GM04503 (cell line): ENCODE data around the gene NPSR1.
"Not testable (repeated sequence)": the region's sequence is repeated elsewhere in the genome, so short reads cannot be mapped to it uniquely, and the experiment has no call there.

ENCODE experiments used
- DNase-seq: peaks from one replicate; pipeline ENCODE4 v3.0.0-alpha.2; 2012; ENCODE audit warnings: low read depth

NPSR1 gene, protein sequence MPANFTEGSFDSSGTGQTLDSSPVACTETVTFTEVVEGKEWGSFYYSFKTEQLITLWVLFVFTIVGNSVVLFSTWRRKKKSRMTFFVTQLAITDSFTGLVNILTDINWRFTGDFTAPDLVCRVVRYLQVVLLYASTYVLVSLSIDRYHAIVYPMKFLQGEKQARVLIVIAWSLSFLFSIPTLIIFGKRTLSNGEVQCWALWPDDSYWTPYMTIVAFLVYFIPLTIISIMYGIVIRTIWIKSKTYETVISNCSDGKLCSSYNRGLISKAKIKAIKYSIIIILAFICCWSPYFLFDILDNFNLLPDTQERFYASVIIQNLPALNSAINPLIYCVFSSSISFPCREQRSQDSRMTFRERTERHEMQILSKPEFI

GRCh38 chr7:34657632-34658268, at the start of gene NPSR1:
Gene NPSR1, plus strand, starts transcription at chr7:34658218. Its CDS starts 195 bp downstream, at chr7:34658413.
- DNase-seq, result no peak

DNA sequence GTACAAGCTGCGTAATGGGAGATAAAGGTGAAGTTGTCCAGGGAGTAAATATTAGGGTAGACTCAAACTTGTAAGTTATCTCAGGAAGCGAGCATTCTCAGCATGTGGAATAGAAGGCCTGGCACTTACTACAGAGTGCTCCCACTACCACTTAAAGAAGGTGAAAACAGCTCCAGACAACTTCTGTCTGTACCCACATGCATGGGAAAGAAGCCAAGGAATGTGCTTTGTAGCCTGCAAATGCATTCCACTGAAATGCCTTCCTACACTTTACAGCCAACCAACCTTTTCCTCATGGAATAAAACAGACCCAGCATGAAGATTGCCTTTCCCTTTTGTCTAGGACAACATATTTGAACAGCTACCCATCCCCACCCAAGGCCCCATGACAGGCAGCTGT, 45.4 kb upstream of the NPSR1 start:
- no peak for DNase-seq

- DNase-seq, result no peak
Observed at GRCh38 chr7:34620425-34620824, 37.6 kb upstream of the NPSR1 start.

DNA sequence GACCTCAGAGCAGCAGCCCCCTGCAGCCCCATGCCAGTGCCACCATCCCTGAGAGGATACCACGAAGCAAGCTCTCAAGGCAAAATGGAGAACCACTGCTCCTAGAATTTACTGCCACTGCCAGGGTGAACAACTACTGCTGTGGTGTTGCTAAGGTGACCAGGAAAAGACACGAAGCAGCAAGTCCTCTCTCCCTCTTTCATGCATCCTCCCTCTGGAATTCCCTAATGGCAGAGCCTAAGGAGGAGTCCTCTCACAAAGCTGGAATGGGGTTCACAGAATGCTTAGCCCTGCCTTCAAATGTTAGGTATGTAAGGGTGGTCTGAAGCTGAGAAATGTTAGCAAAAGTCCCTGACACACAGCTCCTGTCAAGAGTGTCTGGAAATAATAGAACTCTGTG, 35.8 kb upstream of the NPSR1 start:
- DNase-seq, result no peak

DNA sequence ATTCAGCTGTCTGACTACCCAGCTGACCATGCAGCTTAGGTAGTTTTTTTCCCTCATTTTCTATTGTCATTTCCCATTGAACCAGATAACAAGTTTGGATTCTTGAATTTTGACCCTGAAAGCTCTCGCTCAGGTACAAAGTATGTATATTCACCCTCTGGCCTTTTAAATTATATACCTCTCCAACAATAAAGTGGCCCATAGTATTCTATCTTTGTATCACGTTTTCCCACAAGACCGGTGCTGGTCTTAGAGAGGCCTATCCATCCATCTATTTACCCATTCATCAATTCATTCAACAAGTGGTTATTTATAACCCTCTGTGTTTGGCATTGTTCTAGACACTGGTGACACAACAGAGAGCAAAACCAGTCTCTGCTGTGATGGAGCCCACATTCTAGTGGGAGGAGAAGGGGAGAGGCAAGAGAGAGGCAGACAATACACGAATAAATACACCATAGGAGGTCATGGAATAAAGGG, 35.2 kb upstream of the NPSR1 start:
- no peak for DNase-seq

DNA sequence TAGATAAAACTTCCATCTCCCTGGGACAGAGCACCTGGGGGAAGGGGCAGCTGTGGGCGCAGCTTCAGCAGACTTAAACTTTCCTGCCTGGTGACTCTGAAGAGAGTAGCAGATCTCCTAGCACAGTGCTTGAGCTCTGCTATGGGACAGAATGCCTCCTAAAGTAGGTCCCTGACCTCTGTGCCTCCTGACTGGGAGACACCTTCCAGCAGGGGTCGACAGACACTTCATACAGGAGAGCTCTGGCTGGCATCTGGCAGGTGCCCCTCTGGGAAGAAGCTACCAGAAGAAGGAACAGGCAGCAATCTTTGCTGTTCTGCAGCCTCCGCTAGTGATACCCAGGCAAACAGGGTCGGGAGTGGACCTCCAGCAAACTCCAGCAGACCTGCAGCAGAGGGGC, 29.4 kb upstream of the NPSR1 start:
- not testable (repeated sequence) for DNase-seq

DNA sequence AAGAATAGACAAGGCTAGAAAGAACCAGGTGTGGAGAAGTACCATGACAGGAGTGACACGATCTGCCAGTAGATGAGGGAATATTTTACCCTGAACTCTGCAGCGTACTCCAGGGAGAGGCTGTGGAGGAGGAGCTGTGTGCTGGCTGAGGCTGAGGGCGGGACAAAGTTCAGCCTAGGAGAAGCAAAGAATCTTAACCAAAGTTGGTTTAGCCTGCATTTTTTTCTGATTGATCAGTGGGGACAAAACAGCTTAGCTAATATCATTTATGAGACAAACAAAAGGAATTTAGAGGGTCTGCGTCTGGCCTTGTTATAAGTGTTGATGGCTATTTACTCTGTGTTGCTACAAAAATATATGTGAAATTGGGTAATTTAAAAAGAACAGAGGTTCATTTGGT, 5.2 kb upstream of the NPSR1 start:
- no peak for DNase-seq

DNA sequence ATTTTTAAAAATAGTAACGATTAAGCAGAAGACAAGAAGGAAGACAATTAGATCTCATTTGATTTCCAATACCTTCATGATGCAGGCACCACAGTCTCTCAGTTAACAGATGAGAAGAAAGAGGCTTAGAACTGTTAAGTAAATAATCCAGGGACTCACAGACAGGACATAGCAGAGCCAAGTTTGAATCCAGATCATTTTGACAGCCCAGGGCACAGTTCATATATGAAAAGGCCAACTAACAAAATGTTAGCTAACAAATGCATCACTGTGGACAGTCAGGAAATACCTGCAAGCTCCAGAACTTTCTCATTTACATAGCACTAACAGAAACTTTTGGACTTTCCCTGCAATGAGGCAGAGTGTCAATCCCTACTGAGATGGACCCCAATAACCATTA, 4.2 kb upstream of the NPSR1 start:
- DNase-seq, result no peak

GRCh38 chr7:34655384-34655783, 2.6 kb upstream of the NPSR1 start:
- DNase-seq, result no peak

GRCh38 chr7:34656041-34656440, 2.0 kb upstream of the NPSR1 start:
- no peak for DNase-seq

DNA sequence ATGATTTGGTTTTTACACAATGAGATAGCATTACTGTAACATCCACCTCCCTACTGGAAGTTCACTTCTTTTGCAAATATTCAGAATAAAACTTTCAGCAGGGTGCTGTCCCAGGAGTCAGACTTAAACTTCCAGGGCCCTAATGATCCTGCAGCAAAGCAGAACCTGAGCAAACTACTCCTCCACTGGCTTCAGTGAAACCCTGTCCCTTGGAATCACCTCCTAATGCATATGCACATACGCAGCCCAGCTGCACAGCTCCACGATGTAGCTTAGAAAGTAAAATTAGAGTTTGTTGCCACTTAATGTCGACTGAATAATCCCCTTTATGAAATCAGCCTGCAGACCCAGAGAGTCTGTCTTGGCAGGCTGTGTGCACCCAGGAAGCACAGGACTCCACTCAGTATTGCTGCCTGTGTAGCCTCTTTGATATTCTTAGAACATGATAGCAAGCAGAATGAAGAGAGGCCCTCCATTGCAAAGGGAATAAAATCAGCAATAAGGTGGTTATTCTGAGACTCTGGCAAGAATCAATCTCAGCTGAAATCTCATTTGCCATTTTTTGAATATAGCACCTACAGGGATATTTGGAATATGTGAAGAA, 1.6 kb downstream of the NPSR1 start:
- no peak for DNase-seq

DNA sequence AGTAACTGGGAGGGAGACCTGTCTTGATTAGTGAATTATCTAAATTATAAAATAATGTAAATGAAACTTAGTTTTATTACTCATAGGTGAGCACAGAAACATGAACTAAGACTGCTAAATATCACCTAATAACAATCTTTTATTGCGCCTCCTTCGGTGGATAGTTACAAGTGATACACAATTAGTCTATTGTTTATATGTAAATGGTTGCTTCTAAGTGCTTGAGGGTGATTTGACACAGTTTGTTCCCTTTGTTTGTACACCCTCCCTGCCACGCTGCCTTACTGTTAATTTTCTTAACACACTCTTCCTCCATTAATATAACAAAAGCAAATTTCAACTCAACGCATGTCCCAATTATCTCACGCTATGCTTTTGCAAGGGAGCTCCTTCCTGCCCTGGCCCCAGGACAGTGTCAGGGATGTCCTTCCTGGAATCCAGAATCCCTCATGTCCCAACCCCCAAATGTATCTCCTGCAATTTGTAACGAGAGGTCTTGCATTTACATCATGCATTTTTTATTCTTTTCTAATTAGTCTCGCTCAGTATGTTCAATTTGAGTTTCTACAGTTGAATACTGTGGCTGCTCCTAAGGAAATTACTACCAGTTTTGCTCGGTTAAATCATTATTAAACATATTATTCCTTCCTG, 4.2 kb downstream of the NPSR1 start:
- no peak for DNase-seq

DNA sequence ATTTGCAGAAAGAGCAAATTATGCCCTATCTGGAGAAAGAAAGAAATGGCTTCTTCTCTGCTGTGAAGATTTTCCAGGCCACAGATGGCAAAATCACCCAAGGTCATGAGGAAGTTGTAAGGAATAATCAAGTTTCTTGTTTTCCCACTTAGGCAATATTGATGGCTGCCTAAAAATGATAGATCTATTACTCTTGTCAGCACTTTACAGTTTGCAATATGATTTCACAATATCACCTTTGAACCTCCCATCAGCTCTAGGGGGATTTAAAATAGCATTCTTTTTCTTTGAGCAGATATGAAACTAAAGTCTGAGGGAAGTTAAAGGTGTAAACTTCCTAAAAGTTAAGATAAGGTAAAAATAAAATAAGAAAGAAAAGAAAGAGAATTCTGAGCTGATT, 6.7 kb downstream of the NPSR1 start:
- no peak for DNase-seq

DNA sequence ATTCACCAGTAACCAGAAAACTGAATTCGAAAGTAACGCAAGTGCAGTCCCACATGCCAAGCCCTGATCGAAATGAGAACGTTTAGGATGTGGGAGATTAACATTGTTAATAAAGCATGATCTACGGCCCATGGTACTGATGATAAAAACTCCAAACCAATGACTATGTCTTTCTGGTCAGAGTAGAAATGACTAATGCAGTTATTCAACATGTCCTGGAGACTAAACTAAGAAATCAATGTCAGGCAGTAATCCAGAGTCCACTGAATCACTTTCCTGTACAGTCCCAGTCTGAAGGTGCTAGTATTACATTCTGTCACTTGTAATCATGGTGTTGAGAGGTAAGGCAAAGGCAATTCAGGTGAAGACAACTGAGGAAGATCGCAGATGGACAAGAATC, 14.4 kb downstream of the NPSR1 start:
- DNase-seq, result peak; percentile 5

DNA sequence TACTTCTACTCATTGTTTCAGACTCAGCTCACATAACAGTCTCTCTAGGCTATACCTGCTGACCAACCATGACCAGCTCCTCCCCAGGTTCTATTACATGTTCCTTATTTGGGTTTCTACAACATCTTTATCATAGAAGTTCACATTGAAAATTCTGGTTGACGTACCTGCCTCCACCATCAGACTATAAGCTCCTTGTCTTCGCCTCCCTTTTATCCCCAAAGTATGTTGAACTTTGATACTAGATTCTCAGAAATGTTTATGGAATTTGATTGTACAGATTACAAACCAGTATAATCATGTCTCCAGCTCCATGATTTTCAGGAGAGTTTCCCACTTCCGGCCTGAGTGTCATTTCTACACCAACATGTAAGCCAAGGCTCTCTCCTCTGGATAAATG, 15.0 kb downstream of the NPSR1 start:
- DNase-seq, result no peak

- no peak for DNase-seq
Observed at GRCh38 chr7:34675749-34676374, 17.8 kb downstream of the NPSR1 start.

GRCh38 chr7:34677491-34677890, 19.5 kb downstream of the NPSR1 start:
- DNase-seq, result no peak

DNA sequence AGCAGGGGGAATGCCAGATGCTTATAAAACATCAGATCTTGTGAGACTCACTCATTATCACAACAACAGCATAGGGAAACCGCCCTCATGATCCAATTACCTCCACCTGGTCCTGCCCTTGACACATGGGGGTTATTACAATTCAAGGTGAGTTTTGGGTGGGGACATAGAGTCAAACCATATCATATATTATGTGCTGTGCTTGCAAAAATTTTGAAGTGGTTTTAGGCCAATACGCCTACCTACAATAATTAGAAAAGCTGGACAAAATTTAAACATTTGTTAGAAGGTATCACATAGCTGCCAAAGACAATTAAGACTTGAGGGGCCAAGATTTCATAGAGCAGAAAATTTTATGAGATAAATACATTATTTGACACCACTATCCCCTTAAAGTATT, 29.5 kb downstream of the NPSR1 start:
- no peak for DNase-seq

DNA sequence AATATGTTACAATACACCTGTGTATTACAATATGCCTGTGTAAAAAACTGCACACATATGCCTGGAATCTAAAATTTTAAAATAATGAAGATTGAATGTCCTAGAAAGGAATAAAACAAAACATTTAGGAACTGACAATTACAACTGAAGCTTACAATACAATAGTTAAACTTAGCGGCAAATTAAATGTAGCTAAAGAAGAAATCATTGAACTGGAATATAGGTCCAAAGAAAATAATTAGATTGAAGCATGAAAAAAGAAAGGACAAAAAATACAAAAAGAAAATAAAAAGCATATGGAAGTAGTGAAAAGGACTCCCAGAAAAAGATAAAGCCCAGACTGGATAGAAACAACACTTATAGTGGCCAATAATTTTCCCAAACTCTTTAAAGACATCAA, 38.4 kb downstream of the NPSR1 start:
- no peak for DNase-seq

- no peak for DNase-seq
Observed at GRCh38 chr7:34709771-34710170, 51.8 kb downstream of the NPSR1 start.

- DNase-seq, result no peak
Observed at GRCh38 chr7:34718867-34719266, 60.8 kb downstream of the NPSR1 start.

DNA sequence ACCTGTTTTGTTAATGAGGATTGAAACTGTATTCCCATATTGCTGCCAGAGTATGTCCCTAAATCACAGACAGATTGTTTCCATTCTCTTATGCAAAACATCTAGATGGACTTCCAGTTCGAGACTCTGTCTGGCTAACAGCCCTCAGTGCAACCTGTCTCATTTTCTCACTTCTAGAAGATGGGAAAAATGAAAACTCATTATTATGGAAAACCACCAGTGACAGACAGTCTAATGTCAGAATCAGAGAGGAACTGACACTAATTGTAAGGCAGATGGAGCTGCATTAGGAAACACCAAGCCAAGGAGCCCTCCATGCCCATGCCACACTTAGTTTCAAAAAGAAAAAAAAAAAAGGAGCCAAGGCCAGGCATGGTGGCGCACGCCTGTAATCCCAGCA, 61.6 kb downstream of the NPSR1 start:
- no peak for DNase-seq
